Stromal cell of bone marrow (primary cell): ENCODE results near the gene MAGEL2.
"Not testable (repeated sequence)": the region's sequence is repeated elsewhere in the genome, so short reads cannot be mapped to it uniquely, and the experiment has no call there.

Source experiments
- DNase-seq: peaks from one replicate; pipeline ENCODE4 v3.0.0-alpha.2; 2012; ENCODE audit warnings: low read depth

MAGEL2 gene

GRCh38 chr15:23606226-23606625, 41.4 kb downstream of the MAGEL2 start:
- no peak for DNase-seq

- no peak for DNase-seq
These were observed 45.5 kb downstream of the MAGEL2 start for GRCh38 chr15:23602124-23602523.

GRCh38 chr15:23599053-23599452, 48.6 kb downstream of the MAGEL2 start:
- no peak for DNase-seq

GRCh38 chr15:23597278-23597677, 50.4 kb downstream of the MAGEL2 start:
- not testable (repeated sequence) for DNase-seq

GRCh38 chr15:23596736-23597135, 50.9 kb downstream of the MAGEL2 start:
- DNase-seq, result no peak

GRCh38 chr15:23595368-23595767, 52.3 kb downstream of the MAGEL2 start:
- DNase-seq, result no peak

GRCh38 chr15:23594252-23594770, 53.4 kb downstream of the MAGEL2 start:
- DNase-seq, result no peak
